NCI-H1417 (cell line): ENCODE data around the gene DPYSL3.
"Not testable (repeated sequence)": the region's sequence is repeated elsewhere in the genome, so short reads cannot be mapped to it uniquely, and the experiment has no call there.

Source experiments
- DNase-seq, 3 experiments: peaks; one replicate each; lab custom pipeline; 2025; lab: John Stamatoyannopoulos, UW

DPYSL3 gene

GRCh38 chr5:147509710-147510651 is at the start of gene DPYSL3:
Gene DPYSL3 (minus strand): TSS chr5:147510068. CDS start chr5:147509858, 210 bp downstream.
- DNase-seq: peak; percentile 59 to 86 (median 76)

- peak; percentile 30 to 80 (median 56) for DNase-seq
These were observed 49.0 kb upstream of the DPYSL3 start for GRCh38 chr5:147558826-147559225.

- DNase-seq: peak in 1 of 3 experiments; percentile 12
These were observed 48.2 kb upstream of the DPYSL3 start for GRCh38 chr5:147557876-147558745.

- no peak for DNase-seq
These were observed 45.3 kb upstream of the DPYSL3 start for GRCh38 chr5:147555176-147555575.

GRCh38 chr5:147554261-147554817 is 44.5 kb upstream of the DPYSL3 start:
- DNase-seq: peak in 2 of 3 experiments; percentile 9 to 20

GRCh38 chr5:147553817-147554216 is 43.9 kb upstream of the DPYSL3 start:
- not testable (repeated sequence) for DNase-seq

GRCh38 chr5:147552897-147553296 is 43.0 kb upstream of the DPYSL3 start:
- DNase-seq: no peak

- no peak for DNase-seq
These were observed 41.8 kb upstream of the DPYSL3 start for GRCh38 chr5:147551677-147552076.

GRCh38 chr5:147547730-147548129 is 37.9 kb upstream of the DPYSL3 start:
- DNase-seq: no peak

- no peak for DNase-seq
These were observed 34.7 kb upstream of the DPYSL3 start for GRCh38 chr5:147544556-147544955.

- DNase-seq: no peak
These were observed 29.2 kb upstream of the DPYSL3 start for GRCh38 chr5:147539053-147539452.

- DNase-seq: no peak
These were observed 28.4 kb upstream of the DPYSL3 start for GRCh38 chr5:147538236-147538635.

- DNase-seq: no peak
These were observed 24.5 kb upstream of the DPYSL3 start for GRCh38 chr5:147534172-147534951.

- DNase-seq: no peak
These were observed 22.3 kb upstream of the DPYSL3 start for GRCh38 chr5:147532156-147532555.

GRCh38 chr5:147530530-147531389 is 20.9 kb upstream of the DPYSL3 start:
- DNase-seq: no peak

GRCh38 chr5:147523069-147523468 is 13.2 kb upstream of the DPYSL3 start:
- no peak for DNase-seq

GRCh38 chr5:147522435-147522834 is 12.6 kb upstream of the DPYSL3 start:
- DNase-seq: peak in 1 of 3 experiments; percentile 25

GRCh38 chr5:147520450-147520849 is 10.6 kb upstream of the DPYSL3 start:
- DNase-seq: no peak

- no peak for DNase-seq
These were observed 9.5 kb upstream of the DPYSL3 start for GRCh38 chr5:147519380-147519779.

- DNase-seq: no peak
These were observed 7.5 kb upstream of the DPYSL3 start for GRCh38 chr5:147517383-147517782.
